GM23338 (cell line): ENCODE results near the gene CYP3A5. TPM values are rescaled to one million over a fixed set of nuclear protein-coding genes. Genes with fewer than 3 reads are reported as not detected.

Experiments used
- ATAC-seq: fragments of 200-7000 bp; cut with Tn5 transposase; 3 replicates; pipeline ENCODE4 v1.9.1; 2020
- DNase-seq: peaks from one replicate; pipeline ENCODE4 v3.0.0-alpha.2; 2015; ENCODE audit warnings: low spot score
- H2AFZ ChIP-seq: fragments of 200-600 bp; sonication (generic); 2 replicates; pipeline ENCODE4 v1.8.0; 2016; ENCODE audit warnings: antibody characterized with exemption, mild to moderate bottlenecking, moderate library complexity
- H3F3A ChIP-seq: fragments of 200-600 bp; sonication (generic); replicated peaks from 2 replicates; pipeline ENCODE4 v1.8.0; 2017; ENCODE audit warnings: antibody characterized with exemption, mixed run types, low read depth
- H3K27ac ChIP-seq: fragments of 200-600 bp; sonication (generic); 2 replicates; pipeline ENCODE4 v1.6.1; 2016; ENCODE audit warnings: low read depth
- H3K27me3 ChIP-seq: fragments of 200-600 bp; sonication (generic); 2 replicates; pipeline ENCODE4 v1.8.0; 2016; ENCODE audit warnings: mild to moderate bottlenecking, mixed run types, moderate library complexity; ENCODE audit not compliant: insufficient read depth
- H3K36me3 ChIP-seq: fragments of 200-600 bp; sonication (generic); 2 replicates; pipeline ENCODE4 v1.8.0; 2016; ENCODE audit warnings: mild to moderate bottlenecking; ENCODE audit not compliant: insufficient read depth
- H3K4me1 ChIP-seq: fragments of 200-600 bp; sonication (generic); 2 replicates; pipeline ENCODE4 v1.8.0; 2016; ENCODE audit warnings: mild to moderate bottlenecking, moderate library complexity; ENCODE audit not compliant: insufficient read depth
- H3K4me2 ChIP-seq: fragments of 200-600 bp; sonication (generic); 2 replicates; pipeline ENCODE4 v1.7.1; 2017; ENCODE audit warnings: mixed run types
- H3K4me3 ChIP-seq: fragments of 200-600 bp; sonication (generic); 2 replicates; pipeline ENCODE4 v1.6.1; 2016; ENCODE audit warnings: mixed run types
- H3K79me2 ChIP-seq: fragments of 200-600 bp; sonication (generic); replicated peaks from 2 replicates; pipeline ENCODE4 v1.8.0; 2017; ENCODE audit warnings: mild to moderate bottlenecking; ENCODE audit not compliant: insufficient read depth
- H3K9me2 ChIP-seq: fragments of 200-600 bp; sonication (generic); 2 replicates; pipeline ENCODE4 v1.8.0; 2017; ENCODE audit not compliant: insufficient read depth
- H4K20me1 ChIP-seq: fragments of 200-600 bp; sonication (generic); replicated peaks from 2 replicates; pipeline ENCODE4 v1.8.0; 2017; ENCODE audit warnings: mild to moderate bottlenecking; ENCODE audit not compliant: insufficient read depth
- H3K27ac Mint-ChIP-seq: 2 replicates; pipeline ENCODE4 v1.8.0; 2020; ENCODE audit warnings: inconsistent platforms, mild to moderate bottlenecking, moderate library complexity, mixed read lengths
- H3K27me3 Mint-ChIP-seq: 3 replicates; pipeline ENCODE4 v1.8.0; 2022; ENCODE audit warnings: low read depth, mild to moderate bottlenecking, moderate library complexity, mixed read lengths, inconsistent platforms; ENCODE audit not compliant: insufficient read depth, poor library complexity
- H3K36me3 Mint-ChIP-seq: 3 replicates; pipeline ENCODE4 v1.8.0; 2021; ENCODE audit warnings: low read depth, mild to moderate bottlenecking, inconsistent platforms, moderate library complexity, mixed read lengths
- H3K4me1 Mint-ChIP-seq: 3 replicates; pipeline ENCODE4 v1.8.0; 2020; ENCODE audit warnings: mild to moderate bottlenecking, inconsistent platforms, mixed read lengths
- H3K4me3 Mint-ChIP-seq: 3 replicates; pipeline ENCODE4 v1.8.0; 2021; ENCODE audit warnings: moderate library complexity, mild to moderate bottlenecking, inconsistent platforms, mixed read lengths
- H3K9me3 Mint-ChIP-seq: 3 replicates; pipeline ENCODE4 v1.8.0; 2020; ENCODE audit warnings: moderate library complexity, mild to moderate bottlenecking, inconsistent platforms, mixed read lengths
- CREB1 ChIP-seq: fragments of 250-450 bp; sonication (Bioruptor Pico); IDR thresholded peaks from 2 replicates; pipeline ENCODE4 v1.5.0; 2020; ENCODE audit warnings: low read depth, mild to moderate bottlenecking, moderate library complexity
- CTCF ChIP-seq, 2 experiments: fragments of 200-600 bp in 1 of 2; sonication (generic) in 1 of 2; conservative IDR thresholded peaks; 2 replicates each; pipeline versions ENCODE4 v1.5.1 to v1.6.1; 2016 to 2017; ENCODE audit warnings: antibody characterized with exemption in 2 of 2, low read depth in 2 of 2, mild to moderate bottlenecking in 2 of 2, moderate library complexity in 1 of 2
- ETS1 ChIP-seq: IDR thresholded peaks from 2 replicates; pipeline ENCODE4 v1.6.1; 2016; ENCODE audit warnings: antibody characterized with exemption
- EZH2phosphoT487 ChIP-seq: fragments of 200-600 bp; sonication (generic); IDR thresholded peaks from one replicate; pipeline ENCODE4 v1.8.1; 2018; ENCODE audit warnings: antibody characterized with exemption; ENCODE audit not compliant: unreplicated experiment
- POLR2AphosphoS5 ChIP-seq: IDR thresholded peaks from 2 replicates; pipeline ENCODE4 v1.6.1; 2016; ENCODE audit warnings: antibody characterized with exemption, low read depth
- STAT1 ChIP-seq: IDR thresholded peaks from one replicate; pipeline ENCODE4 v1.6.1; 2016; ENCODE audit warnings: antibody characterized with exemption; ENCODE audit not compliant: unreplicated experiment
- ZNF114 ChIP-seq: fragments of 250-450 bp; sonication (Bioruptor Pico); IDR thresholded peaks from 2 replicates; pipeline ENCODE4 v1.5.0; 2020; ENCODE audit warnings: mild to moderate bottlenecking, moderate library complexity
- polyA plus RNA-seq: library from polyadenylated mRNA; unstranded; fragments of >200 nt; fragmentation: Nextera tagmentation; extraction: Ambion mirVana; gene quantifications from 2 replicates; pipeline ENCODE4 v1.2.1, GENCODE V29; 2016
- total RNA-seq: library from RNA; depleted of rRNA; stranded (reverse); fragments of >200 nt; shearing (Covaris generic); gene quantifications from 2 replicates; pipeline ENCODE4 v1.2.3, GENCODE V29; 2014

The CYP3A5 gene
- total and polyA plus RNA-seq, 2 experiments from 2014 or later: 1.2 TPM; not detected in 1

GRCh38 chr7:99629643-99630042 lies 50.2 kb downstream of the CYP3A5 start (continued):
- TF ChIP-seq ETS1 (no peak), ZNF114 (no peak), POLR2AphosphoS5 (no peak), STAT1 (no peak)

DNA sequence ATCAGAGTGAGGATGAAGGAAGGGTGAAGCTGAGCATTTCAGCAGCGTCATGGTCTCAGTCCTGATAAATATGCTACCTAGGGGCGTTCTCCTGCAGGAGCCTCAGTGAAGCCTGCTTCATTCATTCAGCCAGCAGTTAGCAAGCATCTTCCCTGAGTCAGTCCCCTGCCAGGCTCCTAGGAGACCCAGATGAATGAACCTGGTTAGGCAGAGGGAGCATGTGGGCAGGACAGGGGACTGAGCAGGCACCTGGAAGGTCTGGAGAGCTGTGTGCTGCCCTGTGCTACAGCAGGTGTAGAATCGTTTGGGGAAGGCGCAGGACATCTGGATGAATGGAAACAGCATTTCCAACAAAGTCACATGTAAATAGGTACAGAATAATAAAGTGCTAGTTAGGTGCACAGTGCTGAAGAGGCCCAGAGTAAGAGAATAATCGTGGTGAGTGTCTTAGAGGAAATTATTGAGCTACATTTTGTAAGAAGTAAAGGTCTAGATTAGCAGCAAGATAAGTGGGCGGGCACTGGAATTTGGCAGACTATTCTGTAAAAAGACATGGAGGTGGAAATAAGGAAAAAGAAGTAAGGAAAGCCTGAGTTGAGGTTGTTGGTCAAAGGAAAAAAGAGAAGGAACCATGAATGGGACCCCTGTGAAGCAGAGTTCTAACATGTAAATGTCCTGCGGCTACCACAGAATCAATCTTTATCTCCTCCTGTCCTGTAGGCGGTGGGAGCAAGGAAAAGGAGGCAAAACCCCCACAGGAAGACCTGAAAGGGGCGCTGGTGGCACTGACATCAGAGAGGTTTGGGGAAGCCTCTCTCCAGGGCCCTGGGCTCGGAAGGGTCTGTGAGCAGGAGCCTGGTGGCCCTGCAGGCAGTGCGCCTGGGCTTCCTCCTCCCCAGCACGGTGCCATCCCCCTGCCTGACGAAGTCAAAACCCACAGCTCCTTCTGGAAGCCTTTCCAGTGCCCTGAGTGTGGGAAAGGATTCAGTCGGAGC lies 51.0 kb downstream of the CYP3A5 start:
- Mint-ChIP-seq H3K4me3 (peak overlapping the region; percentile 1; the same call in 1 of the 3 replicates), H3K4me1 (peaks cover 41% of the 10 kb centered on the region), H3K36me3 (peaks cover 79% of the 10 kb centered on the region), H3K27me3 (peaks cover 14% of the 10 kb centered on the region), H3K9me3 (no peaks in the 10 kb centered on the region), H3K27ac (peak overlapping the region; percentile 89)
- Histone ChIP-seq H3K27ac (0 out of 2 replicates have a peak overlapping the region, but pooled peaks have one; percentile 32), H3K9me2 (no peaks in the 10 kb centered on the region), H3K27me3 (no peaks in the 10 kb centered on the region), H2AFZ (no peak overlapping the region), H3K4me3 (no peak overlapping the region), H4K20me1 (peaks cover 23% of the 10 kb centered on the region), H3K79me2 (no peaks in the 10 kb centered on the region), H3K4me1 (peaks cover 14% of the 10 kb centered on the region), H3K4me2 (0 out of 2 replicates have a peak overlapping the region, but pooled peaks have one; percentile 32), H3K36me3 (peaks cover 22% of the 10 kb centered on the region), H3F3A (0 out of 2 replicates have a peak, but pooled peaks cover 8% of the 10 kb centered on the region)
- TF ChIP-seq CTCF (conservative IDR thresholded peaks at IDR 0.05; ENCODE audit: low read depth in 2 of 2): peak in 1 of 2 experiments; percentile 35; a peak in 3 of 4 replicates
- no peak for TF ChIP-seq EZH2phosphoT487
- ATAC-seq (peak; percentile 67), DNase-seq (peak; percentile 38)

GRCh38 chr7:99627513-99627912 lies 52.3 kb downstream of the CYP3A5 start:
- H3K9me3 Mint-ChIP-seq: no peaks in the 10 kb centered on the region

More at GRCh38 chr7:99627513-99627912, 52.3 kb downstream of the CYP3A5 start:
- Histone ChIP-seq H2AFZ (no peak overlapping the region), H3K4me1 (peaks cover 14% of the 10 kb centered on the region), H3K79me2 (no peaks in the 10 kb centered on the region), H3F3A (0 out of 2 replicates have a peak, but pooled peaks cover 8% of the 10 kb centered on the region), H4K20me1 (peaks cover 23% of the 10 kb centered on the region), H3K27me3 (no peaks in the 10 kb centered on the region), H3K9me2 (no peaks in the 10 kb centered on the region), H3K4me2 (no peak overlapping the region), H3K36me3 (peaks cover 22% of the 10 kb centered on the region), H3K27ac (no peak overlapping the region), H3K4me3 (no peak overlapping the region)
- peaks cover 15% of the 10 kb centered on the region for H3K27me3 Mint-ChIP-seq
- ATAC-seq (no peak), DNase-seq (no peak)
- peaks cover 41% of the 10 kb centered on the region for H3K4me1 Mint-ChIP-seq
- H3K36me3 Mint-ChIP-seq: peaks cover 86% of the 10 kb centered on the region
- H3K4me3 Mint-ChIP-seq: no peak overlapping the region
- TF ChIP-seq CTCF (conservative IDR thresholded peaks at IDR 0.05; ENCODE audit: low read depth in 2 of 2) (no peak), ETS1 (no peak), ZNF114 (no peak), STAT1 (no peak), CREB1 (CRISPR knock-in tag) (no peak), POLR2AphosphoS5 (no peak)
- H3K27ac Mint-ChIP-seq: no peak overlapping the region
